Measurements from ENCODE around the gene ADM5. TPM values are rescaled to one million over a fixed set of nuclear protein-coding genes. Genes with fewer than 3 reads are reported as not detected.
A peak's percentile ranks its signal among the peaks of the same experiment; 100 is the strongest.

ADM5 gene
- total RNA-seq, 1 experiment from 2014 or later = 13.5 TPM

DNA sequence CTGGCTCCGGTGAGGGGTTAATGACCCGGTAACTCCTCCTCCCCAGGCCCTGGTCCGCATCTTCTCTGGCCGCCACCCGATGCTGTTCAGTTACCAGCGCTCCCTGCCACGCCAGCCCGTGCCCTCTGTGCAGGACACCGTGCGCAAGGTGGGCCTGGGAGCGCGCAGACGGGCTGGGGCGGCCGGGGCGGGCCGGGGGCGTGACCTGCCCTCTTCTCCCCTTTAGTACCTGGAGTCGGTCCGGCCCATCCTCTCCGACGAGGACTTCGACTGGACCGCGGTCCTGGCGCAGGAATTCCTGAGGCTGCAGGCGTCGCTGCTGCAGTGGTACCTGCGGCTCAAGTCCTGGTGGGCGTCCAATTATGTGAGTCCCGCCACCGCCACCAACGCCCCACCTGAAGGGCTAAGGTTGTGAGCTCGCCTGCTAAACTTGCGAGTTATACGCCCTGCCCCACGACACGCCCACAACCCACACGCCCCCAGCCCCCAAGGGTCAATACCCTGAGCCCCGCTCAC lies 11.9 kb downstream of the ADM5 start:
- no peak overlapping the region for H3K4ac ChIP-seq (ENCODE audit: low read depth, low read length)
- Mint-ChIP-seq H3K27me3 (ENCODE audit: low read depth) (no peaks in the 10 kb centered on the region; the same call in 1 of the 2 replicates), H3K4me1 (no peaks in the 10 kb centered on the region), H3K36me3 (ENCODE audit: insufficient read depth in 1 of 3, low read depth in 3 of 3) (peaks cover 19 to 47% (median 42%) of the 10 kb centered on the region in 3 experiments), H3K4me3 (no peak overlapping the region; a peak in 1 of 5 replicates), H3K27ac (peak overlapping the region in 2 of 3 experiments; percentile 79 to 87; a peak in 2 of 7 replicates), H3K9me3 (no peaks in the 10 kb centered on the region)
- no peaks in the 10 kb centered on the region for H3K27me3 ChIP-seq (ENCODE audit: insufficient read depth, low read length)
- H2AK5ac ChIP-seq (ENCODE audit: insufficient read length, low read length) = no peak overlapping the region
- H2BK120ac ChIP-seq (ENCODE audit: low read depth, low read length, poor library complexity, severe bottlenecking) = no peak overlapping the region
- TF ChIP-seq, protein P1, sequence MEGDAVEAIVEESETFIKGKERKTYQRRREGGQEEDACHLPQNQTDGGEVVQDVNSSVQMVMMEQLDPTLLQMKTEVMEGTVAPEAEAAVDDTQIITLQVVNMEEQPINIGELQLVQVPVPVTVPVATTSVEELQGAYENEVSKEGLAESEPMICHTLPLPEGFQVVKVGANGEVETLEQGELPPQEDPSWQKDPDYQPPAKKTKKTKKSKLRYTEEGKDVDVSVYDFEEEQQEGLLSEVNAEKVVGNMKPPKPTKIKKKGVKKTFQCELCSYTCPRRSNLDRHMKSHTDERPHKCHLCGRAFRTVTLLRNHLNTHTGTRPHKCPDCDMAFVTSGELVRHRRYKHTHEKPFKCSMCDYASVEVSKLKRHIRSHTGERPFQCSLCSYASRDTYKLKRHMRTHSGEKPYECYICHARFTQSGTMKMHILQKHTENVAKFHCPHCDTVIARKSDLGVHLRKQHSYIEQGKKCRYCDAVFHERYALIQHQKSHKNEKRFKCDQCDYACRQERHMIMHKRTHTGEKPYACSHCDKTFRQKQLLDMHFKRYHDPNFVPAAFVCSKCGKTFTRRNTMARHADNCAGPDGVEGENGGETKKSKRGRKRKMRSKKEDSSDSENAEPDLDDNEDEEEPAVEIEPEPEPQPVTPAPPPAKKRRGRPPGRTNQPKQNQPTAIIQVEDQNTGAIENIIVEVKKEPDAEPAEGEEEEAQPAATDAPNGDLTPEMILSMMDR (conservative IDR thresholded peaks at IDR 0.05) = no peak
- no peaks in the 10 kb centered on the region for H4K20me1 ChIP-seq (ENCODE audit: control insufficient read depth, insufficient read depth, insufficient read length)
- H2BK12ac ChIP-seq (ENCODE audit: insufficient read length, low read depth, low read length) = no peak overlapping the region
- H4K8ac ChIP-seq (replicated peaks; ENCODE audit: insufficient read length, low read depth, low read length) = no peak overlapping the region
- H2BK20ac ChIP-seq (ENCODE audit: low read depth, low read length, poor library complexity, severe bottlenecking) = no peak overlapping the region
- WGBS (ENCODE audit: extremely low coverage, insufficient read length, low lambda C conversion rate) = 100% methylated on average over 1 of the region's 40 CpGs
- no peak overlapping the region for H4K5ac ChIP-seq (ENCODE audit: insufficient read length, low read depth, low read length)
- no peaks in the 10 kb centered on the region for H3K4me1 ChIP-seq (ENCODE audit: insufficient read depth, low read length)
- no peak overlapping the region for H3K56ac ChIP-seq (ENCODE audit: insufficient read length, low read depth, low read length)
- no peak overlapping the region for H3K4me2 ChIP-seq (ENCODE audit: insufficient read depth, insufficient read length, low read length)
- DNase-seq = peak; percentile 54
- H3T11ph ChIP-seq (ENCODE audit: low read length) = no peak overlapping the region
- no peak overlapping the region for H3K14ac ChIP-seq (ENCODE audit: insufficient read depth, low read length)
- no peak overlapping the region for H2BK15ac ChIP-seq (ENCODE audit: low read depth, low read length)
- H3K27ac ChIP-seq (ENCODE audit: insufficient read length, low read depth, low read length) = no peak overlapping the region
- no peak overlapping the region for H3K18ac ChIP-seq (ENCODE audit: insufficient read length, low read depth, low read length)
- no peak overlapping the region for H4K91ac ChIP-seq (ENCODE audit: insufficient read length, low read depth, low read length)
- no peak overlapping the region for H3K23ac ChIP-seq (ENCODE audit: insufficient read length, low read depth, low read length)
- H3K23me2 ChIP-seq (ENCODE audit: insufficient read length, low read depth, low read length, poor library complexity, severe bottlenecking) = no peaks in the 10 kb centered on the region
- no peak overlapping the region for H3K9ac ChIP-seq (ENCODE audit: extremely low read depth, insufficient read length, low read length)
- no peak overlapping the region for H2BK5ac ChIP-seq (ENCODE audit: insufficient read length, low read length)
- H2AFZ ChIP-seq (ENCODE audit: low read length) = no peak overlapping the region
- no peaks in the 10 kb centered on the region for H3K9me3 ChIP-seq (ENCODE audit: control insufficient read depth, low read depth, low read length)
- no peaks in the 10 kb centered on the region for H3K79me1 ChIP-seq (ENCODE audit: insufficient read depth, low read depth, low read length, poor library complexity, severe bottlenecking)
- H3K79me2 ChIP-seq (ENCODE audit: insufficient read depth, low read length) = no peaks in the 10 kb centered on the region

Measured in H9 (cell line).